ENCODE data around the gene RUNX2.

- TF ChIP-seq CTCF (IDR thresholded peaks at IDR 0.05; ENCODE audit: low read depth, low read length) (no peak), MAX (IDR thresholded peaks at IDR 0.05; ENCODE audit: low read depth, low read length) (no peak)
Observed at GRCh38 chr6:45658958-45659357, 330.8 kb downstream of the RUNX2 start.

All from NB4 (cell line).